ENCODE measurements around the gene GABARAP. TPM values are rescaled to one million over a fixed set of nuclear protein-coding genes. Genes with fewer than 3 reads are reported as not detected.

Gene GABARAP
- total and polyA plus RNA-seq, 2 donors (not counting 1 experiment from before 2014, with no cell fraction given) = 323 to 371 TPM

DNA sequence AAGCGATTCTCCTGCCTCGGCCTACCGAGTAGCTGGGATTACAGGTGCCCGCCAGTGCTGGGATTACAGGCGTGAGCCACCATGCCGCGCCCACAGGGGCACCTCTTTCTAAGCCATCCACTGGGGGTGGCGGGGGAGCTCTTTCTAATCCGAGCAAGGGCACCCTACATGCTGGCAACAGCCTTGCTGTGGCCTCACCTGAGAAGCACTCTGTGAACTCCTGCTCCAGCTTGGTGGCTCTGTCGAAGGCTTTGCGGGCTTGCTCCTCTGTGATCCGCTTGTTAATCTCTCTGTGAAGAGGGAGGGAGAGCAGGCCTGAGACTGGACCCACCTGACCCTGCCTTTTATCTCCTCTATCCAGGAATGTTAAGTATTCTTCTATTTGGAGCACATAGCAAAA, 51.2 kb downstream of the GABARAP start:
- Histone ChIP-seq H3K4me3 (ENCODE audit: control extremely low read depth in 1 of 5, extremely low read depth in 1 of 5, insufficient read depth in 1 of 5, low read depth in 2 of 5, low read length in 4 of 5) (no peak overlapping the region), H3K27ac (ENCODE audit: low read length in 2 of 2) (no peak overlapping the region), H3K9ac (ENCODE audit: low read length) (no peak overlapping the region), H3K4me1 (ENCODE audit: control insufficient read depth in 2 of 2, insufficient read depth in 2 of 2, low read length in 2 of 2) (no peaks in the 10 kb centered on the region), H3K27me3 (replicated peaks in 1 of 4; ENCODE audit: control extremely low read depth in 1 of 4, control insufficient read depth in 3 of 4, insufficient read depth in 4 of 4, low read length in 3 of 4) (no peaks in the 10 kb centered on the region), H3K9me3 (ENCODE audit: control extremely low read depth in 1 of 3, control insufficient read depth in 2 of 3, insufficient read depth in 1 of 3, low read length in 2 of 3) (no peaks in the 10 kb centered on the region), H4K20me1 (ENCODE audit: control insufficient read depth, insufficient read depth, low read length, poor library complexity, severe bottlenecking) (no peaks in the 10 kb centered on the region), H3K4me2 (replicated peaks; ENCODE audit: low read depth, low read length, poor library complexity, severe bottlenecking) (no peak overlapping the region), H2AFZ (ENCODE audit: insufficient read depth, low read depth, low read length, poor library complexity, severe bottlenecking) (no peak overlapping the region), H3K36me3 (replicated peaks in 1 of 2; ENCODE audit: control extremely low read depth in 1 of 2, control insufficient read depth in 1 of 2, extremely low read depth in 1 of 2, insufficient read depth in 2 of 2, low read length in 1 of 2) (no peaks in the 10 kb centered on the region), H3K79me2 (ENCODE audit: control insufficient read depth, insufficient read depth, low read length) (no peaks in the 10 kb centered on the region)
- ChIA-PET POLR2A (no interaction called here), CTCF (interaction anchor here (0.7 kb wide), 1 partner anchor 145 kb away, joined by 5 read pairs; no protein-coding TSS in a partner anchor)
- H3K4me1 Mint-ChIP-seq = peaks cover 3% of the 10 kb centered on the region
- DNase-seq (peak; percentile 8), ATAC-seq (ENCODE audit: low read depth) (no peak)
- peaks cover 8% of the 10 kb centered on the region for H3K27me3 Mint-ChIP-seq
- WGBS (ENCODE audit: insufficient coverage) = 94% methylated on average over 9 of the region's 12 CpGs
- no peak overlapping the region for H3K27ac Mint-ChIP-seq
- no peak overlapping the region for H3K4me3 Mint-ChIP-seq
- intact Hi-C loops (cut with micrococcal nuclease) = no loop called here
- TF ChIP-seq EZH2 (IDR thresholded peaks at IDR 0.05; ENCODE audit: borderline replicate concordance, insufficient read depth, low read depth, low read length, poor library complexity, severe bottlenecking) (no peak), CTCF (IDR thresholded peaks at IDR 0.05) (no peak)
- no peaks in the 10 kb centered on the region for H3K9me3 Mint-ChIP-seq (ENCODE audit: insufficient read depth)

- POLR2A ChIA-PET = no interaction called here
Measured at GRCh38 chr17:7190276-7190917, 51.9 kb downstream of the GABARAP start.

More at GRCh38 chr17:7190276-7190917, 51.9 kb downstream of the GABARAP start:
- no peak overlapping the region for H2AFZ ChIP-seq (ENCODE audit: insufficient read depth, low read depth, low read length, poor library complexity, severe bottlenecking)
- no peak overlapping the region for H3K4me2 ChIP-seq (replicated peaks; ENCODE audit: low read depth, low read length, poor library complexity, severe bottlenecking)
- no peaks in the 10 kb centered on the region for H3K36me3 ChIP-seq (replicated peaks in 1 of 2; ENCODE audit: control extremely low read depth in 1 of 2, control insufficient read depth in 1 of 2, extremely low read depth in 1 of 2, insufficient read depth in 2 of 2, low read length in 1 of 2)
- no peaks in the 10 kb centered on the region for H3K79me2 ChIP-seq (ENCODE audit: control insufficient read depth, insufficient read depth, low read length)
- intact Hi-C loops (cut with micrococcal nuclease) = no loop called here
- H3K4me3 ChIP-seq (ENCODE audit: control extremely low read depth in 1 of 5, extremely low read depth in 1 of 5, insufficient read depth in 1 of 5, low read depth in 2 of 5, low read length in 4 of 5) = no peak overlapping the region
- H3K9me3 ChIP-seq (ENCODE audit: control extremely low read depth in 1 of 3, control insufficient read depth in 2 of 3, insufficient read depth in 1 of 3, low read length in 2 of 3) = no peaks in the 10 kb centered on the region
- ATAC-seq (ENCODE audit: low read depth) (no peak), DNase-seq (no peak)
- no peaks in the 10 kb centered on the region for H4K20me1 ChIP-seq (ENCODE audit: control insufficient read depth, insufficient read depth, low read length, poor library complexity, severe bottlenecking)
- no peaks in the 10 kb centered on the region for H3K9me3 Mint-ChIP-seq (ENCODE audit: insufficient read depth)
- TF ChIP-seq CTCF (IDR thresholded peaks at IDR 0.05) (no peak), EZH2 (IDR thresholded peaks at IDR 0.05; ENCODE audit: borderline replicate concordance, insufficient read depth, low read depth, low read length, poor library complexity, severe bottlenecking) (no peak)
- H3K27me3 ChIP-seq (replicated peaks in 1 of 4; ENCODE audit: control extremely low read depth in 1 of 4, control insufficient read depth in 3 of 4, insufficient read depth in 4 of 4, low read length in 3 of 4) = no peaks in the 10 kb centered on the region
- no peak overlapping the region for H3K4me3 Mint-ChIP-seq
- H3K27ac ChIP-seq (ENCODE audit: low read length in 2 of 2) = no peak overlapping the region
- CTCF ChIA-PET = interaction anchor here (0.7 kb wide), 1 partner anchor 144 kb away, joined by 5 read pairs; no protein-coding TSS in a partner anchor
- peaks cover 8% of the 10 kb centered on the region for H3K27me3 Mint-ChIP-seq
- peaks cover 3% of the 10 kb centered on the region for H3K4me1 Mint-ChIP-seq
- WGBS (ENCODE audit: insufficient coverage) = 91% methylated on average over 9 of the region's 14 CpGs
- H3K4me1 ChIP-seq (ENCODE audit: control insufficient read depth in 2 of 2, insufficient read depth in 2 of 2, low read length in 2 of 2) = no peaks in the 10 kb centered on the region
- no peak overlapping the region for H3K9ac ChIP-seq (ENCODE audit: low read length)
- H3K27ac Mint-ChIP-seq = no peak overlapping the region

Data from B cell (primary cell).